Esophagus muscularis mucosa (tissue), 3 donors: ENCODE results near the gene CNKSR2.
"Not testable (repeated sequence)": the region's sequence is repeated elsewhere in the genome, so short reads cannot be mapped to it uniquely, and the experiment has no call there.

ENCODE experiments used
- EP300 ChIP-seq: sonication (generic); formaldehyde crosslinking; IDR thresholded peaks from one replicate; pipeline ENCODE4 v1.6.1; 2017; ENCODE audit warnings: antibody characterized with exemption
- TF ChIP-seq, protein P1 (sequence below), 3 experiments: fragments of 200-600 bp in 2 of 3; fragments of 450-650 bp in 1 of 3; sonication (generic) in 2 of 3; IDR thresholded peaks; one replicate each; pipeline ENCODE4 v1.5.1; 2017 to 2019; ENCODE audit warnings: antibody characterized with exemption in 3 of 3, mild to moderate bottlenecking in 2 of 3, moderate library complexity in 1 of 3

DNA sequence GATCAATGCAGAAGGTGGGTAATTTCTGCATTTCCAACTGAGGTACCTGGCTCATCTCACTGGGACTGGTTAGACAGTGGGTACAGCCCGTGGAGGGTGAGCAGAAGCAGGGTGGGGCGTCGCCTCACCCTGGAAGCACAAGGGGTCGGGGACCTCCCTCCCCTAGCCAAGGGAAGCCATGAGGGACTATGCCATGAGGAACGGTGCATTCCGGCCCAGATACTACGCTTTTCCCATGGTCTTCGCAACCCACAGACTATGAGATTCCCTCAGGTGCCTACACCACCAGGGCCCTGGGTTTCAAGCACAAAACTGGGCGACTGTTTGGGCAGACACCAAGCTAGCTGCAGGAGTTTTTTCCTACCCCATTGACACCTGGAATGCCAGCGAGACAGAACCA, 170.4 kb downstream of the CNKSR2 start:
- TF ChIP-seq, protein P1, sequence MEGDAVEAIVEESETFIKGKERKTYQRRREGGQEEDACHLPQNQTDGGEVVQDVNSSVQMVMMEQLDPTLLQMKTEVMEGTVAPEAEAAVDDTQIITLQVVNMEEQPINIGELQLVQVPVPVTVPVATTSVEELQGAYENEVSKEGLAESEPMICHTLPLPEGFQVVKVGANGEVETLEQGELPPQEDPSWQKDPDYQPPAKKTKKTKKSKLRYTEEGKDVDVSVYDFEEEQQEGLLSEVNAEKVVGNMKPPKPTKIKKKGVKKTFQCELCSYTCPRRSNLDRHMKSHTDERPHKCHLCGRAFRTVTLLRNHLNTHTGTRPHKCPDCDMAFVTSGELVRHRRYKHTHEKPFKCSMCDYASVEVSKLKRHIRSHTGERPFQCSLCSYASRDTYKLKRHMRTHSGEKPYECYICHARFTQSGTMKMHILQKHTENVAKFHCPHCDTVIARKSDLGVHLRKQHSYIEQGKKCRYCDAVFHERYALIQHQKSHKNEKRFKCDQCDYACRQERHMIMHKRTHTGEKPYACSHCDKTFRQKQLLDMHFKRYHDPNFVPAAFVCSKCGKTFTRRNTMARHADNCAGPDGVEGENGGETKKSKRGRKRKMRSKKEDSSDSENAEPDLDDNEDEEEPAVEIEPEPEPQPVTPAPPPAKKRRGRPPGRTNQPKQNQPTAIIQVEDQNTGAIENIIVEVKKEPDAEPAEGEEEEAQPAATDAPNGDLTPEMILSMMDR (IDR thresholded peaks at IDR 0.05) = not testable (repeated sequence)
- not testable (repeated sequence) for TF ChIP-seq EP300
